HG03060 (cell line): ENCODE results near the gene CELF1.

Experiments
- ATAC-seq: cut with Tn5 transposase; IDR thresholded peaks from one replicate; pipeline ENCODE4 v1.9.1; 2021; ENCODE audit warnings: low read depth, moderate number of reproducible peaks; ENCODE audit not compliant: unreplicated experiment

The CELF1 gene

GRCh38 chr11:47552566-47553405 lies at the start of gene CELF1:
CELF1 (minus strand) TSS chr11:47553132; CDS start chr11:47499523, 53,609 bp downstream.
- ATAC-seq, result peak; percentile 77

GRCh38 chr11:47599902-47600301 lies 47.0 kb upstream of the CELF1 start:
- ATAC-seq, result no peak

- ATAC-seq, result no peak
Measured at GRCh38 chr11:47595967-47596366, 43.0 kb upstream of the CELF1 start.

GRCh38 chr11:47595029-47595428 lies 42.1 kb upstream of the CELF1 start:
- ATAC-seq, result no peak

- no peak for ATAC-seq
Measured at GRCh38 chr11:47593934-47594855, 41.3 kb upstream of the CELF1 start, which contains the start of gene C1QTNF4. C1QTNF4 (minus strand) TSS chr11:47594411; CDS start chr11:47590810, 3,601 bp downstream.

GRCh38 chr11:47593492-47593933 lies 40.6 kb upstream of the CELF1 start:
- no peak for ATAC-seq

- no peak for ATAC-seq
Measured at GRCh38 chr11:47592970-47593369, 40.0 kb upstream of the CELF1 start.

GRCh38 chr11:47592251-47592650 lies 39.3 kb upstream of the CELF1 start:
- ATAC-seq, result no peak

- ATAC-seq, result no peak
Measured at GRCh38 chr11:47591764-47592163, 38.8 kb upstream of the CELF1 start.

GRCh38 chr11:47589977-47590861 lies 37.3 kb upstream of the CELF1 start:
- ATAC-seq, result no peak

GRCh38 chr11:47589584-47589976 lies 36.6 kb upstream of the CELF1 start:
- ATAC-seq, result no peak

- ATAC-seq, result no peak
Measured at GRCh38 chr11:47589118-47589517, 36.2 kb upstream of the CELF1 start.

- no peak for ATAC-seq
Measured at GRCh38 chr11:47587723-47588326, 34.9 kb upstream of the CELF1 start.

- no peak for ATAC-seq
Measured at GRCh38 chr11:47587039-47587716, 34.2 kb upstream of the CELF1 start.

- no peak for ATAC-seq
Measured at GRCh38 chr11:47586098-47586855, 33.3 kb upstream of the CELF1 start, which contains the start of gene FAM180B. FAM180B (plus strand) TSS chr11:47586678; CDS start chr11:47586769, 91 bp downstream.

GRCh38 chr11:47583844-47584243 lies 30.9 kb upstream of the CELF1 start:
- no peak for ATAC-seq

- peak; percentile 74 for ATAC-seq
Measured at GRCh38 chr11:47578524-47579494, 25.9 kb upstream of the CELF1 start, which contains the start of the genes KBTBD4 and NDUFS3. KBTBD4 (minus strand) TSS chr11:47578970; CDS start chr11:47578951, 19 bp downstream. NDUFS3 (plus strand) TSS chr11:47579074; CDS start chr11:47579092, 18 bp downstream.
